HG03558 (cell line): ENCODE results near the gene DIMT1.
A peak's percentile ranks its signal among the peaks of the same experiment; 100 is the strongest.

ENCODE experiments used
- ATAC-seq: cut with Tn5 transposase; IDR thresholded peaks from one replicate; pipeline ENCODE4 v1.9.1; 2021; ENCODE audit warnings: moderate number of reproducible peaks; ENCODE audit not compliant: unreplicated experiment; ENCODE audit errors: extremely low read depth

Gene DIMT1

DNA sequence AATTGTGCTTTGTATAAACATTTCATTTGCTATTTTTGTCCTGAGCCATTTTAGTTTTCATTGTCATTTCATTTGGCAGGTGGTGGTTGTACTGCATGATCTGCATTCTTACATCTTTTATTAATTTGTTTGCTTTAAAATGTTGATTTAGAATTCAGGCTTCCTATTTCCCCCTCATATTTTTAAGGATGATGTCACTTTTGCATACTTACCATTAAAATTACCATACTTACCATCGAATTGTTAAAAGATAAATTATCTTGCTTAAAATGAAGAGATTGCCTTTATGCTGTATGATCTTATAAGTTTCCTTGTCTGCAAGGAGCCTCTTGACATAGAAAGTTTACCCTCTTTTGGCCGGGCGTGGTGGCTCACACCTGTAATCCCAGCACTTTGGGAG lies 31.1 kb downstream of the DIMT1 start:
- no peak for ATAC-seq

DNA sequence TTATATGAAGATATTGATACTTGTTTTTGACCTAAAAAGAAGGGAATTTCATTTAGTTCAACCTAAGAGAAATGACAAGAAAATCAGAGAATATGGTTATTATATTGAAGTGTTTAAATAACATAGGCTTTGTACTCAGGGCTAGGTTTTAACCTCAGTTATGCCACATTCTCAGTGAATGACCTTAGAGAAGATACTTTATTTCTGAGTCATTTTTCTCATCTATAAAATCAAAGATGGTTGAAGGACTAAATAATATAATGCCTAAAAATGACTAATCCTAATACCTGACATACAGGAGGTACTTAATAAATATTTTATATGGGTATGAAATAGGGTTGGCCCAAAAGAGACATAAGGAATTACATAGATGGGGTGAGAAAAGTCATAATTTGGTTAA lies 32.3 kb downstream of the DIMT1 start:
- ATAC-seq, result no peak

DNA sequence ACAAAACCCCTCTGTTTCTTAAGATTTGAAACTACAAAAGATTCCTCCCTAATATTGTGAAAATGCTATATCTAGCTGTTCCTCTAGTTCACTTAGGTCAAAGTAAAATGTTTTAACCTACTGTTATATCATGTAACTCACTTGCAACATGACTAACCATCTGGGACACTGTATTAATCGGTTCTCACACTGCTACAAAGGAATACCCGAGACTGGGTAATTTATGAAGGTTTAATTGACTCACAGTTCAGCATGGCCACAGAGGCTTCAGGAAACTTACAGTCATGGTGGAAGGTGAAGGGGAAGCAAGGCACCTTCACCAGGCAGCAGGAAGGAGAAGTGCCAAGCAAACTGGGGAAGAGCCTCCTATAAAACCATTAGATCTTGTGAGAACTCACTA lies 34.7 kb downstream of the DIMT1 start:
- no peak for ATAC-seq

DNA sequence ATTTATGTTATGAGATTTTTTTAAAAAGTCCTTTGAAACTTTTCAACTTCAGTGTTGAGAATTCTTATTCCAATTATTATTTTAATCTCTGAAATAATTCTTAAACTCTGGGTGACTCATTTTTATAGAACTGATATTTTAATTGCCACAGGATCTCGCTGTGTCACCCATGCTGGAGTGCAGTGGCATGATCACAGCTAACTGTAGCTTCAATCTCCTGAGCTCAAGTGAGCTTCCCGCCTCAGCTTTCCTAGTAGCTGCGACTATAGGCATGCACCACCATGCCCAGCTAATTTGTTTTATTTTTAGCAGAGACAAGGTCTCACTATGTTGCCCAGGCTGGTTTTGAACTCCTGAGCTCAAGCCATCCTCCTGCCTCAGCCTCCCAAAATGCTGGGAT lies 41.0 kb downstream of the DIMT1 start:
- ATAC-seq, result no peak

DNA sequence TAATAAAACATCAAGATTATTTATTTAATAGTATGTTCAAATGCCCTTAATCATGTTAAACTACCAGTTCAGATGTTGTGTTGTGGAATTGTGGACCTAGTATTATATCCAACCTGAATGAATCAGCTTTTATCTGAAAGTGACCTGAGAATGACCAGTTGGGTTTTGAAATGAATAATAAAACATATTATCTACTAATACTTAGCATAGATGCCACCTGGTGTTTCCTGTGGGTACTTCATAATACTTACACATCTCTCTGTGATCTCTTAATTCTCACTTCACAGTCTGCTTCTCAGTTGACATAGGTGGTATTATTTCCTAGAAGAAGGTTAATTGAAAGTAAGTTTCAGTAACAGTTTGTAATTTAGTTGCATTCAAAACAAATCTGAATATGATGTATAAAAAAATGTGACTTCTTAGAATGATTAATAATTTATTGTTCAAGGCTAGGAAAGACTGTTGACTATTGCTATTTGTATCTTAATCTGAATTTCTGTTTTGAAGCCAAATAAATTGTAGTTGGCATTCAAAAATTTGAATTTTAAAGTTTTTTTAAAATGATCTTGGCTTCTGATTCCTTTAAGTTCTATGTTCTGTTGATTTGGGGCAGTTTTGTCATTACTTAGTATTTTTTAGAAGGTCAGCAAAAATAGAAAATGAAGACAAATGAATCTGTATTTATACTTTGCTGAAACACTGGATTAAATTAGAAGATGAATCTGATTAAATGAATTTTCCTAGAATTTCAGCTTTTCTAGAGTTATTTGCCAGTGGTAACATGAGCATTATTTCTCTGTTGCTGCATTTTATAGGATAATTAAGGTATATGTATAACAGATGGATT lies 49.5 kb downstream of the DIMT1 start:
- peak; percentile 92 for ATAC-seq

DNA sequence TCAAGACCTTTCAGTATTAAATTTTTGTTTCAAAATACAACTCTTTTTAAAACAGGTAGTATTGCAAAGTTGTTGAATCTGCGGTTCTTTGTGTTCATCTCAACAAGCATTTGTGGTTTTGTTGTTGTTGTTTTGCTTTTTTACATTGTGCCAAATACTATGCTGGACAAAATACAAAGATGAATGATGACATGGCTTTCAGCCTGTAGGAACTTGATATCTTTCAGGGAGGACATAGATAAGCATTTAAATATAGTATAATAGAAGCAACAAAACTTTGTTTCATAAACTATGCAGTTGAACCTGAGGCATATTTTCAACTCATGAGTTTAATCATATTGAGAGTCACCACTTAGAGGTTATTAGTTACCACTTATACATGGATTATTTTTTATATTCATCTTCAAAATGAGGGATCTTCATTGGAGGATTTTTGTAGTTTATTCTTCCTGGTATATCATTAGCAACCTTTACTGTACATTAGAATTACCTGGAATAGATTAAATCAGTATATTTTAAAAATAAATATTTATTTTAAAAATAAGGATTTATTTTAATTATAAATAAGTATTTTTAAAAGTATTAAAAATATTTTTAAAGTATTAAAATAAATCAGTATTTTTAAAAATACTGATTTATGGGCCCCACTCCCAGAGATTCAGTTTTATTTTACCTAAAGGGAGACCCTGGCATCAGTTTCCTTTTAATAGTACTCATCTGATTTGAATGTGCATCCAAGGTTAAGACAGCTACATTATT lies 54.8 kb downstream of the DIMT1 start:
- ATAC-seq, result no peak

DNA sequence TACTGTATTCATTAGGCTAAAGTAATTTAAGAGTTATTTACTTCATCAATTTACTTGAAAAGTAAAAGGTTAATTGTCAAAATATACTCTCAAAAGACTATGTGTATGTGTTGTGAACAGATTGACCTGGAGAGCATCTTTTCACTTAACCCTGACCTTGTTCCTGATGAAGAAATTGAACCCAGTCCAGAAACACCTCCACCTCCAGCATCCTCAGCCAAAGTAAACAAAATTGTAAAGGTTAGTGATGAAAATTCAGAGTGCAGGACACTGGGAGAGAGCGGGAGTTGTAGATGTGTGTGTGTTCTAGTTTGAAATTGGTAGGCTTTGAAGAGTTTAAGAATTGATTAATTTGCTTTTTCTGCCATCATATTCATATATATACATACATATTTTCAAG lies 55.8 kb downstream of the DIMT1 start:
- no peak for ATAC-seq

DNA sequence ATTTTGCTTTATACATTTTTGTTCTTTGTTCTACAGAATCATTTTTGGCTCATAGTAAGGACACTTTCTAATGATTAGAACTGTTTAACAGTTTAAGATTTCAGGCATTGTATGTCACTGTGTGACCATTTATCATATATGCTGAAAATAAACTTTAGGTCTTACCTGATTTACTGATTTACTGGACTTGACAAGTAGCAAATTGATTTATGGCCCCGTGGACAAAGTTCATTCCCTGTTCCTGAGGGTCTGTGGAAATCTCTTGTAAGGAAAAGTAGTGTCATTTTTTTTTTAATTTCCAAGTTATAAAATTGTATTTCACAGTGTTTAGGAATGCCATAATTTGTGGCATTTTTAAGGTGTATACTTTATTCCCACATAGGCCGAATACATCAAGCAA lies 57.0 kb downstream of the DIMT1 start:
- no peak for ATAC-seq

DNA sequence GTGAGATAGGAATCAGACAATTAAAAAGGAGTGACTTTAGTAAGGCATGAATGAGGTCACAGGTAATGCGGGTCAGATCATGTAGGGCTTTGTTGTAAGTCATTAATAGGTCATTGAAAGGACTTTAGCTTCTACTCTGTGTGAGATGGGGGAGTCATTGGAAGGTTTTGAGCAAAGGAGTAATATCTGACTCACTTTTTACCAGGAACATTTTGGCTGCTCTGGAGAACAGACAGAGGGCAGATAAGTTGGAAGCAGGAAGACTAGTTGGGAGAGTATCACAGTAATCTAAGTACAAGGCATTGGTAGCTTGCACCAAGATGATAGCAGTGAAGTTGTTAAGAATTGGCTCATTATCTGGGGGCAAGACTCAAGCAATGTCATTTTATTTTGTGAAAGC lies 60.3 kb downstream of the DIMT1 start:
- ATAC-seq, result no peak

DNA sequence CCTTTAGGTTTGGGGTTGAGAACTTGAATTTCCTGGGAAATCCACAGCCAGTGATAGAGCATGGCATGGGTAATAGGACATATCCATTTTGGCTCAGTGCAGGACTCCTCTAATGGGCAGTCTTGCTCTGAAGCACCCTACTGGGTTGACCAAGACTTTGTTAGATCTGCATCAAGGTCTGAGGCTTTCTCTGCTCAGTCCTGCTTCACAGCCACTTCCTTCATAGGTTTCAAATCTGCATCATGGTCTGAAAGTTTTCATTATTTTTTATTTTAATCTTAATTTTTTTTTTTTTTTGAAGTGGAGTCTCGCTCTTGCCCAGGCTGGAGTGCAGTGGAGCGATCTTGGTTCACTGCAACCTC lies 61.2 kb downstream of the DIMT1 start:
- no peak for ATAC-seq

DNA sequence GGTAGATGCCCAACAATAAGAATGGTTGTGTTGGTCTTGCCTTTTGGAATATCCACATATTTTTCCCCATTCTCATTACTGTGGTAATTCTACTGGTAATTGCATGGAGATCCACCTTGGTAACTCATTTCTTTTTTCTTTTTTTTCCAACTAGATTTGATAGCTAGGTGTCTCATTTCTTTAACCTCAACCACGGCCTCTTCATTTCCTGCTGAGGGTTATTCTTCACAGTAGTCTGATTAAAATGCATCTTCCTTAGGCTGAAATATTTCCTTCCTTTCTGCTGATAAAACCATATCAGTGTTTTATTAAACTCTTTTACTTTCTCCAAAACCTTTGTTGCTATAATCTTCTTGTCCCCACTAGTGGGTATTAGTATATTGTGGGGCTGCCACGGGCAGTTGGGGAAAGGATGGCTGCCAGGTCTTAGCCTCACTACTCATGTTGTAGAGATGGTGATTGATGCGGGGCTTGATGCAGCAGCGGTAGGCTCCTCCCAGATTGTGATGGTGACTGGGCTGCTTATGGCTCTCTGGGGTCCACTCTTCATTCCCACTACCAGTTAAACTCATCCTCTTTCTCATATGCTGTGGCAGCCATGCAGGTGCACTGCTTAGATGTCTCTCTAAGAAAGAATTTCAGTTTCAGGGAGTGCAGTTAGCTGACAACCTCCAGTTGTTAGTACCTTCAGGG lies 61.8 kb downstream of the DIMT1 start:
- no peak for ATAC-seq

DNA sequence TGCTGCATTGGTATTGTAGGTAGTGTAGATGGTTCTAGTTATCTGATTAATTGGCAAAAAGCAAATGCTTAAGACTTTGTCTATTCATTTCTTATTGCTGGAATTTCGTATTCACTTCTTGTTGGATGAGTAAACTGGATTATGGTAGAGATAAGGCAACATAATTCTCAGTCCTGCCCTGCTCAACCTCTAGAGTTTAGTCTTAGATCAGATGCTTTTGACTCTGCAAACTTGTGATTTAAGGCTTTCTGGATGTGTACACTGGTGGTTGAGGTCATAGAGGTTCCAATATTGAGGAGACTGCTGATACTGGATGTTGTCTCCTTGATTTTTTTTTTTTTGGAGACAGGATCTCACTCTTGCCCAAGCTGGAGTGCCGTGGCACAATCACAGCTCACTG lies 62.7 kb downstream of the DIMT1 start:
- no peak for ATAC-seq

DNA sequence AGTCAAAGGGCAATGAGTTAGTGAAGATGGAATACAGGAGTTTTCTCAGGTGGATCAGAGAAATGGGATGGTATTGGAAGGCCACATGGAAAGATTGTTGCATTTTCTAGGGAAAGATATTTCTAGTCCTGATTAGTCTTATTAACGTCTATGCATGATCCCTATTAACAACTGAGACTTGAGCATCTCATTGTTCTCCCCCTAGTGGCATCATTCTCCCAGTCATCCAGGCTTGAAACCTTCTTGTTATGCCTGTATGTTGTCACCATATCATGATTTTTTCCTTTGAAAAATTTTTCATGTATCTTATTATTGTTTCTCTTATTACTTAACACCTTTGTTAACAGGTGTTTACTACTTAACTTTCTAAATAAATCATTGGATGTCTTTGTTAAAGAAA lies 63.3 kb downstream of the DIMT1 start:
- no peak for ATAC-seq
